Glomerular visceral epithelial cell (primary cell): ENCODE results near the gene DAD1.
"Not testable (repeated sequence)": the region's sequence is repeated elsewhere in the genome, so short reads cannot be mapped to it uniquely, and the experiment has no call there.

Experiments used
- DNase-seq: peaks from one replicate; pipeline ENCODE4 v3.0.0-alpha.2; 2016; ENCODE audit errors: extremely low spot score

DAD1 gene

DNA sequence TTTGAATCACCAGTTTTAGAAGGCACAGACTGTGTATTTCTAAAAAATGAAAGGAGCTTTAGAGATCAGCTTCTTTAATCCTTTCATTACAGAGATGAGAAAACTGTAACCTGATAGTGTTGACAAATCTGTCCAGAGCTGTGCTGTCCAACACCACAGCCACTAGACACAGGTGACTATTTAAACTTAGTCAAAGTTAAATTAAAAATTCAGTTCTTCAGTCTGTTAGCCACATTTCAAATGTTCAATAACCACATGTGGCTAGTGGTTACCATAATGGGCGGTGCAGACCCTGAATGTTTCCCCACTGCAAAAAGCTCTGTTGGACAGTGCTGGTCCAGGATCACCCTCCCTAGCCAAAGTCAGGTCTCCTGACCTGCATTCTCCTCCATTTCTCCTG is 21.6 kb downstream of the DAD1 start:
- DNase-seq: no peak

DNA sequence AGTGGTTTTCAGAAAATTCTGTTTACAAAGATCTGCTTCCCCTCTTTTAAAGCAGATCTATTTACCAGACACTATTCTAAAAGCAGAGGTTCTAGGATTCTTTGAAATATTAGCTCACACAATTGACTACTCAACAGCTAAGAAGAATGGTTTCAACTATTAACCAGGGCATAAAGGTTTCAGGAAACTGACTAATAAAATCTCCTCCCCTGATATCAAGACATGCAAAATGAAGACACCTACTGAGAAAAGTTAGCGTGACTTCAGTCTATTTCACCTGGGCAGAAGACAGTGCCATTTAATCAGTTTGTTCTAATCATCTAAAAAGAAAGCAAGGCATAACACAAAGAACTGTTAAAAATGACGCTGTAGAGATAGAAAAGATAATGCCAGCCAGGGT is 22.2 kb downstream of the DAD1 start:
- no peak for DNase-seq

DNA sequence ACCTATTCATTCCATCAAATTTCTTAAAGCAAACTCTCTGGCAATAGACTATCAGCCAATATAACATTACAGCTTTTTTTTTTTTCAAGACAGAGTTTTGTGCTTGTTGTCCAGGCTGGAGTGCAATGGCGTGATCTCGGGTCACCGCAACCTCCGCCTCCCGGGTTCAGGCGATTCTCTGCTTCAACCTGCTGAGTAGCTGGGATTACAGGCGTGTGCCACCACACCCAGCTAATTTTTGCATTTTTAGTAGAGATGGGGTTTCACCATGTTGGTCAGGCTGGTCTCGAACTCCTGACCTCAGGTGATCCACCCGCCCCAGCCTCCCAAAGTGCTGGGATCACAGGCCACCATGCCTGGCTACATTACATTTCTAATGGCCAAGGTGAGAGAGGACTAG is 22.8 kb downstream of the DAD1 start:
- not testable (repeated sequence) for DNase-seq

DNA sequence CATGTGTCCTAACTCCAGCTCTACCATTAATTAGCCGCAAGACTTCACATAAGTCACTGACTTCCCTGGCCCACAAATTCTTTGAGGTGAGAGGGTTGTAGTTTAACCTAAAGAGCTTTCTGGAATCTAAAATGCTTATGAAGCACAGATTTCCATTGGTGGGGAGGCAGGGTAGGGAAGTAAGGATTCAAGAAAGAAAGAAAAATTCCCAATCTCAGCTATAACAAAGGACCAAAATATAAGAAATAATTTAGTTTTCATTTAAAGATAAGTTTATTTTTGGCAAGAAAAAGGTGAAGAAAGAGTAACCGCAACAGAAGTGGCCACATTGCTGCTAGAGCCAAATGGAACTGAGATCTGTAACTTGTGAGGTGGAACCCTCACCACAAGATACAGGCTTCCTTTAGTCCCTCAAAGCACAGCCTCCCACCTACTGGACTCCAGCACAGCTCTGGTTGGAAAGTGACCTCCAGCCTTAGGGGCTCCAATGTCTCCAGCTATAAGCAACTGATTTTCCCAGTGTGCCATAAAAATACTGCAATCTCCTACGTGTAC is 23.6 kb downstream of the DAD1 start:
- DNase-seq: peak; percentile 40

DNA sequence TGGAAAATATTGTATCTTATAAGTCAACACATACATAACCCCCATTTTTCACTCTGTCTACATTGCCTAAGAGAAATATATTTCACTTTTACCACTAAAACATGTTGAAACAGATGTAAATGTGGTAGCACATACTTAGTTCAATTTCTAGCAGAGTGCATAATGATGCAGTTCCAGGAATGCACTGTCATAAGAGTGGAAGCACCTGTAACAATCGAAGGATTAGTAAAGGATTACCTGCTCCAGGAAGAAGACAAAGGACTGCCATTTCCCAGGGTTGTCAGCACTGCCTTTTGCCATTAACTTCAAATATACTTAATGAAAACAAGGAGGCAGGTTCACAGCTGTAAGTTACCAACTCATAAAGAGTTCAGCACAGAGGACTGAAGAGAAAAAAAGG is 24.6 kb downstream of the DAD1 start:
- no peak for DNase-seq

DNA sequence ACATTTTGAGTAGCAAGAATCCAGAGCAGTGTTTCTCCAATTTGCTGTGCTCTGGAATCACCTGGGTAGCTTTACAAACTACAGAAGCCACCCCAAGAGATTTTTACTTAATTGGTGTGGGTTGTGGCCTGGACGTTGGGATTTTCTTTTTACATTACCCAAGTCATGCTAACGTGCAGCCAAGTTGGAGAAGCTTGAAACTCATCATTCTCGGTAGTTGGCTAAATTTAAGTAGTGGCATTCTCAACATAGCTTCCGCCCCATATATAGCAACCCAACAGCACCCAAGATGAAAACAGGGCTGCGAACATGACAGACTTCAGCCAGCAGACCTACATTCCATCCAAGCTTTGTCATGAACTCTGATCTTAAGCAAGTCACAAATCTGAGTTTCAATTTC is 25.0 kb downstream of the DAD1 start:
- DNase-seq: no peak

DNA sequence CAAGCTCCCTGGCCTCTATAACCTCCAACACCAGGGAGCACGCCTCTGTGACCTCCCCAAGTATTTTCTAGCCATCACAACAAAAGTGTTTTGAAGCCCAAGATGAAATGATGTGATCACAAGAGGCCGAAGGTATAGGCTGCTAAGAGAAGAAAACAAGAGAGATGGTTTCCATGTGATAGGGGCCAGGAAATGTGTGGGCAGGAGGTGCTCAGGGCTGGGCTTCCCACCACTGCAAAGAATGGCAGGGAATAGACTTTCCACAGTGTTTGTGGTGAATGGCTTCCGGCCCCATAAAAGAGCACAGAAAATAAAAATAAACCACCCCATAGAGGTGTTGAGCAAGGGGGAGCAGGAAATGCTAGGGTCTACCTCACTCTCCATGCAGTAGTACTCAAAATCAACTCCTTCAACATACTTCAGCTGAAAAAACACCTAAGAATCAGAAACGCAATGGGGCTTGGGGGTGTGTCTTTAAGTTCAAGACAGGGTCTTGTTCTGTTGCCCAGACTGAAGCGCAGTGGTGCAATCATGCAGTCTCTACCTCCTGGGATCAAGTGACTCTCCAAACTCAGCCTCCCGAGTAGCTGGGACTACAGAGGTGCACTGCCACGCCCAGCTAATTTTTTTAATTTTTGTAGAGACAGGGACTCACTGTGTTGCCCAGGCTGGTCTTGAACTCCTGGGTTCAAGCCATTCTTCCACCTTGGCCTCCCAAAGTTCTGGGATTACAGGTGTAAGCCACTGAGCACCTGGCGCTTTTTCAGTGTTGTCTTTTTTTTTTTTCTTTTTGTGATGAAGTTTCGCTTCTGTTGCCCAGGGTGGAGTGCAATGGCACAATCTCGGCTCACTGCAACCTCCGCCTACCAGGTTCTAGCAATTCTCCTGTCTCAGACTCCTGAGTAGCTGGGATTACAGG is 27.1 kb downstream of the DAD1 start:
- no peak for DNase-seq

DNA sequence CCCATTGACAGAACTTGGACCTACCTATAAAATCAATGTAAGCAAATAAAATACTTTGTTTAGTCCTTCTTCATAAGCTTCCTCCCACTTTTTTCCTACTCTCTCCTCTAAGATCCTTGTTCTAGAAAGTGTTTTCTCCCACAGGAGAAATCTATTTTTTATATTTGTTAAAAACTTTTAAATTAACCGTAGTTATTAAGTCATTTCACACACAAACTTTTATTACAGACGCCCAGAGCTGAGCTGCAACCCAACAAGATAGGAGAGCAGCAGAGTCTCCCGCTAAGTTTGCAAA is 27.7 kb downstream of the DAD1 start:
- no peak for DNase-seq

DNA sequence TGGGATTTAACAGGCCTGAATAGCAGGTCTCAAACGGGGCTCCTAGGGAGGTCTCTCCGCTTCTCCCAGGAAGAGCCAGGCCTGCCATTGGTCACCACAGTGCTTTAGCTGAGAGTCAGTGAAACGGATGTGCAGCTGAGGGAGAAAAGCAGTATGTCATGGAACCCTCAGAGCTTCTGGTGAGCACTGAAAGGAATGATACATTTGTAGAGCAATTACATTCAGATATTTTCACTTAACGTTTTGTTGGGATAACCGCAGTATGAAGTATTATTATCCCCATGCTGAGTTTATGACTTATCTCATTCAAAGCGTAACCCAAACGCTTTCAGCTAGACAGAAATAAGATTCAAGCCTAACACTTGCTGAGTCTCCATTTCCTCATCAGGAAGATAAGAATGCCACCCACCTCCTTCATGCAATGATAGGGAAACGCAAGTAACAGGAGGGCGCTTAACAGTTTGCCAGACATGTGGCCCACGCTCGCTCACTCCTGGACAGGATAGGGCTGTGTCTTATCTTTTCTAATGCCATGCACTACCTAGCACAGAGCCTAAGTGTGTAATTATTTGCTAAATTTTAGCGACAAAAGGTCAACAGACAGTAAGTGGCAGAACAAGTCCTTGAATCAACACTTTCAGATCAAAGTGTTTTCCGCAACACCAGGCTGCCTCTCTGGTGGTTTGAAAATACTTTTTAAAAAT is 28.2 kb downstream of the DAD1 start:
- DNase-seq: no peak

DNA sequence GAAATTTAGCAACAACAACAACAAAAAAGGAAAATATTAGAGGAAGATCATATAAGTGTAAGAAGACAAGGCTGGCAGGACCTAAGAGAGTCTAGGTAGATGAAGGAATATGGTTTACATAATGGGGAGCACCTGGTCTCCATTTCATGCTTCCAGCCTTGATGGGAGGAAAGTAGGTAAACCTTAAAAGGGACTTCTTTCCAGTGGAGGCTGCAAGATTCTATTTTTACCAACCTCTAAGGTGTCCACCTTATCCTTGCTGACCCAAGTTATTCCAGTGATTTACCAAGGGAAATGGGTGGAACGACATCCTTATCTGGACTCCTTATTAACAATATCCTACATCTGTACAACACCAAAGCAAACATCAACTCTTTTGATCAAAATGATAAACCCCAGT is 30.0 kb downstream of the DAD1 start:
- DNase-seq: no peak

DNA sequence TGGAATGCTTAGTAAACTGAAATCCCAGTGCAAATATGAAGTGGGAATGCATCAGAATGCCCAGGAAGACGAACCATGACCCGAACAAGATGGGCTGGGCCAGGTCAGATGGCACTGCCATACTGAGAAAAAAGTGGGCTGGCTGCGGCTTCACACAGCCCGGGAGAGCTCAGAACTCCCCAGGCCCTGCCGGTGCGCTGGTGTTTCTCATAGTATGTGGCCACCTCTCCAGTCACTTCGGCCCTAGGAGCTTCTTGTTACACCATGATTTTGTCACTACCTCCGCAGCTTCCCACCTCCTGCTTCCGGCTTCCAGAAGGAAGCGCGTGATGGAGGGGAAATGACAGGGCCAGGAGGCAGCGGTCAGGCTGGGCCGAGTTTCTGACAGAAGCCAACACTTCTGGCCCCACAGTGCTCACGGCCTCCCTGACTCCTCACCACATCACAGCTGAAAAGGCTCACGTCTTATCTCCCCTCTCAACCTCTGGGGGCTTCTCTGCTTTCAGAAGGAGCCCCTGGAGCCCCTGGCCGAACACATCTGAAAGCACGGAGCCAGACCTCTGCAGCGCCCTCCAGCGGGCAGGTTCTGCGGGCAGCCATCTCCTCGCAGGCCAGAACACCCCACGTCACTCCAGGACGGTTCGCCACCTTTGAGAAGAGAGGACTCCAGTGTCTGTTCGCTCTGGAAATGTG is 30.7 kb downstream of the DAD1 start:
- no peak for DNase-seq

DNA sequence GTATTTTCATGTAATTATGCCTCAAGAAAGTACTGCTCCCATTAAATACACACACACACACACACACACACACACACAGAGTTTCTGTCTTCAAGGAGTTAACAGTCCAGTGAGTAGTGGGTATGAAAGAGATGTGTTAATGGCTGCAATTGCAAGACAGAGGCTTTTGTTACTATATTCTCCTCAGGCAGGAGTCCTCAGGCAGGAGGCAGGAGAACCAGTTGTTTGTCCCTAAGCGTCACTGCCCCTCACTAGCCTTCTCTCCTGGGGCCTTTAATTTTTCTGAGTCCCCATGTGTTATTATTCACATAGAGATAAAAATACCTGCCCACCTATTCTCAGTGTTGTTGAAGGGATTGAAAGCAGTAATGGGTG is 31.2 kb downstream of the DAD1 start:
- DNase-seq: no peak

DNA sequence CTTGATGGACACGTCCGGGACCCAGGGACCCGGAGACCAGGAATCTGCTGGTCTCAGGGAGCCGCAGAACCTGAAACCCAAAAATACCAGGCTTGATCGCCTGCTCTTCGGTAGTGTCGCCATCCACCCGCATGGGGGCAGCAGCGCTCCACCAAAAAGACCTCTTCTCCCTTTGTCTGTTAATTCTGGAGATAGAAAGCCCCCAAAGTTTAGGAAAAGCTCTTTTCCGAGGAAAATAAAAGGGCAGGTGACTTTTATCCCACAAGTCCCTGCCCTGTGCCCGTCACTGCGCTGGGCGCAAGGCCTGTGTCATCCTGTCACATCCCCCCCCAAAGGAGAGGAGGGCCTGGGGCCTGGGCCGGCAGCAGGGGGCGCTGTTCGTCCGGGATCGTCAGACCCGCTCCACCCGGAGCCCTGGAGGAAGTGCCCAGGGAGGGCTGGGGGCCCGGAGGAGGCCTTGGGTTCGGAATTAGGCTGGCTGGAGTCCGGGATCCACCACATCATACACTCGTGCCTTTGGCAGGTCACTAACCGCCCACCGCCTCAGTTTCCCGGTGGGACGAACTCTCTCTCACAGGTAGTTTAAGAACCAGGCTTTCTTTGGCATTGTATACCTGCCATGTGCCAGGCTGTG is 31.9 kb downstream of the DAD1 start:
- peak; percentile 83 for DNase-seq

DNA sequence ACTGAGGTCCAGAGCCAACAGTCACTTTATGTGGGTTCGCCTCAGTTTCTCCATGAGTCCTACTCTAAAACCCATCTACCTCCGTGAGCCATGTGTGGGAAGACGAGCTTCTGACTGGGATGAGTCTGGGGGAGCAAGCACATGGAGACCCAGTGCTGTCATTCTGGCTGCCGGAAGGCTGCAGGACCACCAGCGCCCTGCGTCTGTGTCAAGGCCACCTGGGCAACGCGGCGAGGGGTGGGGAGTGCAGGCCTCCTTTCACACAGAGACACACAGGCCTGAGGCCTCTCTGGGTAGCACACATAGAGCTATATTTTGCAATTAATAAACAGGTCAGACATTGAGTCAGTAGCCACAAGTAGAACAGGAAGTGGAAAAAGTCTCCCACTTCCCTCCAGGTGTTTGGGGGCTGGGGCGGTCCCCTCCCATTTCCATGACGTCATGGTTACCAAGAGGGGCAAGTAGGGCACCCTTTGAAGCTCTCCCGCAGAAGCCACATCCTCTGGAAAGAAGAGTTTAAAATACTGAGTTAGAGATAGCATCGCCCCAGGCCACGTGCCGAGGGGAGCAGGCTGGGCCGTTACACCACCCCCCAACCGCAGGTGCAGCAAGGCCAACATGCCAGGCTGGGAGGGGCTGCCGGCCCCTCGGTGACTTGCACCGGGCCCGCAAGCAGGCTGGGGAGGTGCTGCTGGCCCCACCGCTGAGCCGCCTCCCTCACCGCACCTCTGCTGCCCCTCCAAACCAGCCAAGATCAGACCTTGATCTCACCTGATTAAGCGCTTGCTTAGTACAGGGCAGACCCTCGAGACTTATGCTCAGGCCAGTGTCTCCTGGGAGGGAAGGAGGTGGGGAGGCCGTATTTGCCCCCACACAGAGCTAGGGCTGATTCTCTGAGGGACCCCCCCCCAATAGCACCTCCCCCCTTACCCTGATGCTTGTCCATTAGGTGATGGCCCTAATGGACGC is 32.7 kb downstream of the DAD1 start:
- DNase-seq: peak; percentile 97

DNA sequence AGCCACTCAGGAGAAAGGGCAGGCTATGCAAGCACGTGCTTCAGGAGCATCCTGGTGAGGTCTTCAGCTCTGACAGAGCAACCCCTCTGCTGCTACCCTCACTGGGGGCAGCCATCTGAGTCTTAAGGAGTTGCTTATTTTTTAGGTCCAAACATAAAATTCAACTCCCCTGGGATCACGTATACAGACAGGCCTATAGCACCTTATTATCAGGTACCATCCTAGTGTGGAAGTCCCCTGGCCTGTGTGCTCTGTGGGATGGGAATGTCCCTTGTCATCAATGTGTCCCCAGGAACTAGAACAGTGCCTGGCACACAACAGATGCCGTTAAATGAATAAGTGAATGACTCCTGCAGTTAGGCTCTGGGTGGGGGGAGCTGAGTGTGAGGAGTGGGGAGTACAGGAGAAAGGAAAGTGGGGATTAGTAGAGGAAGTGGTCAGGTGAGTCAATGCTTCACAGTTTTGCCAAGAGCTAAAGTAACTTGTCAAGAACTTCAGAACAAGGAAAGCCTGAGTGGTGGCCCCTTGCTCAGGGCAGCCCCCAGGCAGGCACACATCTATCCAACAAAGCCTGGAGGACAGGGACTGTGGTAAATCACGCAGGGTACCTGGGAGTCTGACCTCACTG is 33.5 kb downstream of the DAD1 start:
- DNase-seq: peak; percentile 57

DNA sequence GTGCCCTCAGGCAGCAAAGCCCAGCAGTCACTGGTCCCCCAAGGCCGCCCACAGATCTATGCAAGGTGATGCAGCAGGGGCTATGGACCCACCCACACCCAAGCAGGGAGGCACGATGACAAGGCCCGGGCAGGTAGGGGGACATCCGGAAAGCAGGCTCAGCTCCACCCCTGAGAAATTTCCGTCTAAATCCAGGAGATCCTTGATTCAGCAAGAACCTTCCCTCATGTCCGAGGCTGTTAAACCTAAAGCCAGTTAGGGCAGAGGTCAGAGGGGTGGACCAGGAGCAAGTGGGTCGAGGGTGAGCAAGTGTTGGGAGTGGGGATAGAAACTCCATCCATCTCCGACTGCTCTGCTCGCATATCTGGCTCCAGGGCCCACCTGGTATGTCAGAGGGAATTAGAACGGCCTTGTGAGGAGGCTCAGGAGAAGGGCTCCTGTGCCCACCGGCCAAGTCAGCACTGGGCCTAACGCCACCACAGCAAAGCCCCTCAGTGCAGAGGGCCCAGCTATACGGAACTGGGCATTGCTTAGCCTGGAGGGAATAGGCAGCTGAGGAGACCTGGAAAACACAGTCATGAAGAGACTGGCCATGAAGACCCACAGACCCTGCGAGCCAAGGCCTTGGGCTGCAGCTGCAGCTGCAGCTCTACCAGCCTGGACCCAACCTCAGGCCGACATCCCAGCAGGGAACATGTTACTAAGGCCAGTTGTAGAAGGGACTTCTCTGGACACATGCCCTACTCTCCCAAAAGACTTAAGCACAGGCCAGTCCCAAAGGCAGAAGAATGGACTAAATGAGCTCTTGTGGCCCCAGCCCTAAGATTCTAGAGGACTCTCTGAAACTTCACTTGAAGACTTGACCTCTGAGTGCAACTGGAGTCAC is 34.3 kb downstream of the DAD1 start:
- no peak for DNase-seq

DNA sequence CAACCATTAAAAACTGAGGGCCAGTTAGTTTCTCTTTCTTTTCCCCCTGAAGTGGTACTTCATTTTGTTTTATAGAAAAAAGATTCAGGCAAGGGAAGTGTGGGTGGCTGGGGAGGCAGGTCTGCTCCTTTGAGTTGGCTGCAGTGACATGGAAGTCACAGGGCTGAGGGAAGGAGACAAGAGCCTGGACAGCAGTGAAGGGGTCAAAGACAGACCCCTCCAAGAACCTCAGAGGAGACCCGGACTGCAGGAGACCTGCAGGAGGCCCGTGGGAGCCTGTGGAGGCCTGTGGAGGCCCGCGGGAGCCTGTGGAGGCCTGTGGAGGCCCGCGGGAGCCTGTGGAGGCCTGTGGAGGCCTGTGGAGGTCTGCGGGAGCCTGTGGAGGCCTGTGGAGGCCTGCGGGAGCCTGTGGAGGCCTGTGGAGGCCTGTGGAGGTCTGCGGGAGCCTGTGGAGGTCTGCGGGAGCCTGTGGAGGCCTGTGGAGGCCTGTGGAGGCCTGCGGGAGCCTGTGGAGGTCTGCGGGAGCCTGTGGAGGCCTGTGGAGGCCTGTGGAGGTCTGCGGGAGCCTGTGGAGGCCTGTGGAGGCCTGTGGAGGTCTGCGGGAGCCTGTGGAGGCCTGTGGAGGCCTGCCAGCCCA is 35.0 kb downstream of the DAD1 start:
- not testable (repeated sequence) for DNase-seq

DNA sequence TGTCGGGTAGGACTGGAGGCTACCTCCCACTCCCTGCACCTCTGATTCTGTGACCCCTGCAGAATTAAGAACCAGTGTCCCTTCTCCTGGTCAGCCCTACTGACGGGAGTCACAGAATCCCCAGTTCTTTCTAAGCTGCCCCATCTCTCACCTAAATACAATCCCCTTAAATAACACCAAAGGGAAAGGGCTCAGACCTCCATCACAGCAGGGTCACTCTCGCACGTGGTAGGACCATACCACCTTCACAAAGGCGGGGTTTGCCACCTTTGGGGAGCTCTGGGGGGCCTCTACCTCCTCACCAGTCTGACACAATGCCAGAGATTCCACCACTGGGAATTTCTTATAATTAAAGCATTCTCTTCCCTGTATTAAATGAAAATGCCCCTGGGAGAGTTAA is 35.6 kb downstream of the DAD1 start:
- DNase-seq: no peak

DNA sequence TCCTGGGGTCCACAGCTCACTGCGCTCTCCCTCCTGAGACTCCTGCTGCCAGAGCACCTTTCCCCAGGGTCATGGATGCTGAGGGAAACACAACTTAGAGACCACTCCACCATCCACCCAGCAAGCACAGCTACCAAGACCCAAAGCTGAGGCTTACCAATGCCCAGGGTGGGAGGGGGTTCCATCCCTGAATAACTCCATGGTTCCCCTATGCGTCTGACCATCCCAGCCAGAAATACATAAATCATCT is 36.3 kb downstream of the DAD1 start:
- no peak for DNase-seq
